ENCODE results near the gene MOB3A. TPM values are rescaled to one million over a fixed set of nuclear protein-coding genes. Genes with fewer than 3 reads are reported as not detected.
"Not testable (repeated sequence)": the region's sequence is repeated elsewhere in the genome, so short reads cannot be mapped to it uniquely, and the experiment has no call there.

Gene MOB3A
- total and polyA plus RNA-seq, 2 of the 13 experiments (the other 11 are each of a cell fraction or from before 2014, with no cell fraction given) = 3.5 to 17.8 TPM

- intact Hi-C loops (cut with micrococcal nuclease; ENCODE audit: unreplicated experiment); H3K4me2 ChIP-seq (ENCODE audit: low read depth, low read length); in situ Hi-C loops (cut with HindIII; ENCODE audit: extremely low pct_ligation_motif_present, low pct_unique_long_range_greater_than_20kb); CTCF ChIA-PET (ENCODE audit: low intra/inter-chr PET ratio, low total read pairs); H4K20me1 ChIP-seq (ENCODE audit: insufficient read depth, low read length); H3K36me3 ChIP-seq (replicated peaks in 1 of 2; ENCODE audit: control insufficient read depth in 1 of 2, insufficient read depth in 2 of 2, low read length in 2 of 2); H3K9me3 ChIP-seq (ENCODE audit: low read length); BruUV-seq (replicated peaks); ATAC-seq; H3K79me2 ChIP-seq (ENCODE audit: insufficient read depth, low read length); H3K27me3 ChIP-seq (ENCODE audit: control insufficient read depth in 1 of 2, insufficient read depth in 2 of 2, low read length in 2 of 2); H2AFZ ChIP-seq (ENCODE audit: low read length); H3K27ac ChIP-seq (ENCODE audit: extremely low read length, insufficient read depth, low read length); H3K4me3 ChIP-seq (replicated peaks in 1 of 3; ENCODE audit: insufficient read depth in 1 of 3, low read depth in 2 of 3, low read length in 3 of 3); FAIRE-seq; H3K9ac ChIP-seq (ENCODE audit: insufficient read depth, low read depth, low read length); DNase-seq (ENCODE audit: low spot score): not testable (repeated sequence)
- H3K4me1 ChIP-seq (ENCODE audit: insufficient read depth, low read length) = peaks cover 14% of the 10 kb centered on the region
- peak; percentile 28; the same call in 1 of the 2 replicates for TF ChIP-seq ZNF770 (CRISPR knock-in tag; IDR thresholded peaks at IDR 0.05)
- POLR2A ChIA-PET = interaction anchor here (2.3 kb wide), 1 partner anchor 17 kb away, joined by 7 read pairs; the partner anchor contains the start of gene MKNK2
- 85% methylated on average over 13 of the region's 15 CpGs for WGBS (ENCODE audit: low lambda C conversion rate)
Measured at GRCh38 chr19:2034253-2034652, 61.9 kb downstream of the MOB3A start.

GRCh38 chr19:2033825-2034159 lies 62.3 kb downstream of the MOB3A start:
- Histone ChIP-seq H3K4me1 (ENCODE audit: insufficient read depth, low read length) (peaks cover 14% of the 10 kb centered on the region), H3K27ac (ENCODE audit: extremely low read length, insufficient read depth, low read length) (no peak overlapping the region), H3K9me3 (ENCODE audit: low read length) (no peaks in the 10 kb centered on the region), H4K20me1 (ENCODE audit: insufficient read depth, low read length) (no peaks in the 10 kb centered on the region), H3K79me2 (ENCODE audit: insufficient read depth, low read length) (no peaks in the 10 kb centered on the region), H3K9ac (ENCODE audit: insufficient read depth, low read depth, low read length) (no peak overlapping the region), H3K4me2 (ENCODE audit: low read depth, low read length) (no peak overlapping the region), H2AFZ (ENCODE audit: low read length) (no peak overlapping the region), H3K4me3 (replicated peaks in 1 of 3; ENCODE audit: insufficient read depth in 1 of 3, low read depth in 2 of 3, low read length in 3 of 3) (no peak overlapping the region), H3K36me3 (replicated peaks in 1 of 2; ENCODE audit: control insufficient read depth in 1 of 2, insufficient read depth in 2 of 2, low read length in 2 of 2) (0 out of 5 replicates have a peak, but pooled peaks cover 0 to 5% of the 10 kb centered on the region in 2 experiments), H3K27me3 (ENCODE audit: control insufficient read depth in 1 of 2, insufficient read depth in 2 of 2, low read length in 2 of 2) (peaks cover 0 to 9% of the 10 kb centered on the region in 2 experiments; a peak in 2 of 5 replicates)
- ATAC-seq (no peak), DNase-seq (ENCODE audit: low spot score) (no peak), FAIRE-seq (no peak)
- in situ Hi-C loops (cut with HindIII; ENCODE audit: extremely low pct_ligation_motif_present, low pct_unique_long_range_greater_than_20kb) (no loop called here), intact Hi-C loops (cut with micrococcal nuclease; ENCODE audit: unreplicated experiment) (no loop called here)
- BruUV-seq (replicated peaks) = no TSS peak
- CTCF ChIA-PET (ENCODE audit: low intra/inter-chr PET ratio, low total read pairs) = no interaction called here
- POLR2A ChIA-PET = interaction anchor here (2.3 kb wide), 1 partner anchor 17 kb away, joined by 7 read pairs; the partner anchor contains the start of gene MKNK2
- 39% methylated on average over 5 of the region's 9 CpGs for WGBS (ENCODE audit: low lambda C conversion rate)
- TF ChIP-seq RFX1 (IDR thresholded peaks at IDR 0.05) (no peak), TSC22D2 (CRISPR knock-in tag; IDR thresholded peaks at IDR 0.05; ENCODE audit: borderline replicate concordance) (no peak), NR2F1 (CRISPR knock-in tag; IDR thresholded peaks at IDR 0.05) (no peak), ZNF264 (CRISPR knock-in tag; IDR thresholded peaks at IDR 0.05) (no peak), MEF2D (CRISPR knock-in tag; IDR thresholded peaks at IDR 0.05) (no peak), DBP (CRISPR knock-in tag; IDR thresholded peaks at IDR 0.05; ENCODE audit: not compliant biosample characterization) (no peak), ZNF232 (CRISPR knock-in tag; IDR thresholded peaks at IDR 0.05; ENCODE audit: borderline replicate concordance) (no peak), ATF7 (IDR thresholded peaks at IDR 0.05) (no peak), ATF7 (CRISPR knock-in tag; IDR thresholded peaks at IDR 0.05) (no peak)

Data from HepG2 (cell line).